GM21723 (cell line): ENCODE data around the gene CNTLN.
"Not testable (repeated sequence)": the region's sequence is repeated elsewhere in the genome, so short reads cannot be mapped to it uniquely, and the experiment has no call there.

Experiments
- ATAC-seq: cut with Tn5 transposase; IDR thresholded peaks from one replicate; pipeline ENCODE4 v1.9.1; 2021; ENCODE audit warnings: mild to moderate bottlenecking, moderate library complexity; ENCODE audit not compliant: unreplicated experiment

Gene CNTLN

GRCh38 chr9:17291766-17292165, 156.9 kb downstream of the CNTLN start:
- no peak for ATAC-seq

GRCh38 chr9:17293685-17294084, 158.8 kb downstream of the CNTLN start:
- no peak for ATAC-seq

GRCh38 chr9:17294822-17295624, 160.2 kb downstream of the CNTLN start:
- no peak for ATAC-seq

GRCh38 chr9:17315341-17315740, 180.5 kb downstream of the CNTLN start:
- ATAC-seq: no peak

- ATAC-seq: no peak
Measured at GRCh38 chr9:17318821-17319320, 184.0 kb downstream of the CNTLN start.

- ATAC-seq: no peak
Measured at GRCh38 chr9:17319864-17320263, 185.0 kb downstream of the CNTLN start.

- ATAC-seq: no peak
Measured at GRCh38 chr9:17322882-17323864, 188.3 kb downstream of the CNTLN start.

GRCh38 chr9:17328331-17328730, 193.5 kb downstream of the CNTLN start:
- ATAC-seq: no peak

- ATAC-seq: no peak
Measured at GRCh38 chr9:17330097-17330496, 195.3 kb downstream of the CNTLN start.

- ATAC-seq: no peak
Measured at GRCh38 chr9:17332115-17332514, 197.3 kb downstream of the CNTLN start.

GRCh38 chr9:17339156-17339555, 204.3 kb downstream of the CNTLN start:
- no peak for ATAC-seq

- ATAC-seq: no peak
Measured at GRCh38 chr9:17342696-17343095, 207.9 kb downstream of the CNTLN start.

- ATAC-seq: no peak
Measured at GRCh38 chr9:17349831-17350230, 215.0 kb downstream of the CNTLN start.

- ATAC-seq: not testable (repeated sequence)
Measured at GRCh38 chr9:17354006-17354405, 219.2 kb downstream of the CNTLN start.

GRCh38 chr9:17361378-17361777, 226.5 kb downstream of the CNTLN start:
- no peak for ATAC-seq

GRCh38 chr9:17367035-17367434, 232.2 kb downstream of the CNTLN start:
- ATAC-seq: no peak

- no peak for ATAC-seq
Measured at GRCh38 chr9:17380126-17380861, 245.5 kb downstream of the CNTLN start.

GRCh38 chr9:17387565-17387964, 252.7 kb downstream of the CNTLN start:
- ATAC-seq: no peak

- no peak for ATAC-seq
Measured at GRCh38 chr9:17389026-17389425, 254.2 kb downstream of the CNTLN start.

GRCh38 chr9:17394881-17395510, 260.2 kb downstream of the CNTLN start:
- ATAC-seq: no peak
